ENCODE data around the gene C22orf39.
"Not testable (repeated sequence)": the region's sequence is repeated elsewhere in the genome, so short reads cannot be mapped to it uniquely, and the experiment has no call there.

Gene C22orf39

GRCh38 chr22:19440411-19441195 lies 6.9 kb downstream of the C22orf39 start:
- H4K20me1 ChIP-seq (ENCODE audit: insufficient read depth), result no peaks in the 10 kb centered on the region; the same call in 1 of the 2 replicates
- no peak overlapping the region for H3K4me2 ChIP-seq
- no peak overlapping the region for H3K4me3 ChIP-seq (IDR thresholded peaks at IDR 0.05; ENCODE audit: insufficient read depth, low read depth, low read length)
- no peak for TF ChIP-seq CTCF (conservative IDR thresholded peaks at IDR 0.05; ENCODE audit: low read depth, low read length)
- H2AFZ ChIP-seq (ENCODE audit: low read depth), result no peak overlapping the region
- no peak overlapping the region for H3K27ac ChIP-seq
- H3K79me2 ChIP-seq (ENCODE audit: insufficient read depth, low read depth), result peaks cover 41% of the 10 kb centered on the region
- H3K4me1 ChIP-seq (ENCODE audit: low read depth, poor library complexity, severe bottlenecking), result no peaks in the 10 kb centered on the region
- H3K36me3 ChIP-seq (ENCODE audit: insufficient read depth), result no peaks in the 10 kb centered on the region
- H3K9ac ChIP-seq, result no peak overlapping the region
- H3K27me3 ChIP-seq (ENCODE audit: insufficient read depth, low read depth), result no peaks in the 10 kb centered on the region

GRCh38 chr22:19438298-19438697 lies 9.2 kb downstream of the C22orf39 start:
- Histone ChIP-seq H3K4me2 (no peak overlapping the region), H3K4me1 (ENCODE audit: low read depth, poor library complexity, severe bottlenecking) (peaks cover 7% of the 10 kb centered on the region), H3K27me3 (ENCODE audit: insufficient read depth, low read depth) (no peaks in the 10 kb centered on the region), H3K9ac (no peak overlapping the region), H4K20me1 (ENCODE audit: insufficient read depth) (no peaks in the 10 kb centered on the region; the same call in 1 of the 2 replicates), H3K36me3 (ENCODE audit: insufficient read depth) (no peaks in the 10 kb centered on the region), H3K27ac (no peak overlapping the region), H3K79me2 (ENCODE audit: insufficient read depth, low read depth) (peaks cover 22% of the 10 kb centered on the region), H2AFZ (ENCODE audit: low read depth) (no peak overlapping the region), H3K4me3 (IDR thresholded peaks at IDR 0.05; ENCODE audit: insufficient read depth, low read depth, low read length) (no peak overlapping the region)
- TF ChIP-seq CTCF (conservative IDR thresholded peaks at IDR 0.05; ENCODE audit: low read depth, low read length), result no peak

- H3K36me3 ChIP-seq (ENCODE audit: insufficient read depth); H4K20me1 ChIP-seq (ENCODE audit: insufficient read depth); H3K9ac ChIP-seq; H2AFZ ChIP-seq (ENCODE audit: low read depth); H3K27ac ChIP-seq; H3K4me1 ChIP-seq (ENCODE audit: low read depth, poor library complexity, severe bottlenecking); H3K4me2 ChIP-seq; H3K4me3 ChIP-seq (IDR thresholded peaks at IDR 0.05; ENCODE audit: insufficient read depth, low read depth, low read length); H3K27me3 ChIP-seq (ENCODE audit: insufficient read depth, low read depth): not testable (repeated sequence)
- peaks cover 16% of the 10 kb centered on the region for H3K79me2 ChIP-seq (ENCODE audit: insufficient read depth, low read depth)
Measured at GRCh38 chr22:19436444-19437161, 10.9 kb downstream of the C22orf39 start.

GRCh38 chr22:19434829-19435580 lies 12.5 kb downstream of the C22orf39 start:
- Histone ChIP-seq H3K27me3 (ENCODE audit: insufficient read depth, low read depth) (no peaks in the 10 kb centered on the region), H2AFZ (ENCODE audit: low read depth) (no peak overlapping the region), H3K4me2 (no peak overlapping the region), H4K20me1 (ENCODE audit: insufficient read depth) (no peaks in the 10 kb centered on the region), H3K27ac (no peak overlapping the region), H3K4me3 (IDR thresholded peaks at IDR 0.05; ENCODE audit: insufficient read depth, low read depth, low read length) (no peak overlapping the region), H3K79me2 (ENCODE audit: insufficient read depth, low read depth) (peaks cover 22% of the 10 kb centered on the region), H3K36me3 (ENCODE audit: insufficient read depth) (no peaks in the 10 kb centered on the region), H3K4me1 (ENCODE audit: low read depth, poor library complexity, severe bottlenecking) (peaks cover 10% of the 10 kb centered on the region), H3K9ac (no peak overlapping the region)
- no peak for TF ChIP-seq CTCF (conservative IDR thresholded peaks at IDR 0.05; ENCODE audit: low read depth, low read length)
